HepG2 (cell line): ENCODE results near the gene MYCBPAP.

Experiments
- KDM1A ChIP-seq: IDR thresholded peaks from 2 replicates; pipeline ENCODE4 v1.6.1; 2016; ENCODE audit warnings: missing compliant biosample characterization
- ZNF501 ChIP-seq: sonication (generic); formaldehyde crosslinking; IDR thresholded peaks from 2 replicates; pipeline ENCODE4 v1.5.1; 2020; ENCODE audit warnings: mild to moderate bottlenecking, moderate library complexity, missing genetic modification reagents
- ZNF530 ChIP-seq: sonication (generic); formaldehyde crosslinking; IDR thresholded peaks from 2 replicates; pipeline ENCODE4 v1.5.0; 2020; ENCODE audit warnings: low read depth, mild to moderate bottlenecking, missing genetic modification reagents
- ZNF768 ChIP-seq: sonication (generic); formaldehyde crosslinking; IDR thresholded peaks from 2 replicates; pipeline ENCODE4 v1.4.0; 2020; ENCODE audit warnings: missing genetic modification reagents
- ZNF792 ChIP-seq: IDR thresholded peaks from 2 replicates; pipeline ENCODE4 v1.6.1; 2016

GRCh38 chr17:50536683-50537646, 28.7 kb downstream of the MYCBPAP start:
- TF ChIP-seq ZNF501 (no peak), ZNF530 (CRISPR knock-in tag) (no peak), ZNF768 (no peak; the same call in 1 of the 2 replicates), ZNF792 (no peak), KDM1A (CRISPR knock-in tag) (no peak)
